H1 (cell line): Measurements from ENCODE around the gene NPTX1. TPM values are rescaled to one million over a fixed set of nuclear protein-coding genes. Genes with fewer than 3 reads are reported as not detected.
A peak's percentile ranks its signal among the peaks of the same experiment; 100 is the strongest.

Experiments
- CTCF ChIA-PET: fragments of 300-600 bp; sonication (Branson Sonifier 250); formaldehyde crosslinking; loops from one replicate; lab custom pipeline; 2021; ENCODE audit not compliant: partially characterized antibody; lab: Charles Lee
- POLR2A ChIA-PET: fragments of 300-600 bp; sonication (Branson Sonifier 250); formaldehyde crosslinking; loops from one replicate; lab custom pipeline; 2021; ENCODE audit warnings: inconsistent platforms; ENCODE audit not compliant: partially characterized antibody; lab: Charles Lee
- DNase-seq, 2 experiments: peaks; one replicate each; pipeline versions ENCODE4 v3.0.0 to v3.0.0-alpha.2; 2010 to 2022; ENCODE audit warnings: low spot score in 2 of 2, low read depth in 1 of 2, mixed read lengths in 1 of 2
- FAIRE-seq: peaks from 2 replicates; lab custom pipeline; 2011; peaks lifted over from hg19 to GRCh38; lab: Jason Lieb, UNC
- H2AFZ ChIP-seq: 2 replicates; pipeline ENCODE4 v1.8.1; 2012; ENCODE audit warnings: low read length, inconsistent platforms
- H2AK5ac ChIP-seq: 2 replicates; pipeline ENCODE4 v1.6.1; 2013; ENCODE audit warnings: low read depth, low read length
- H2BK120ac ChIP-seq: replicated peaks from 2 replicates; pipeline ENCODE3; 2013; ENCODE audit warnings: low read depth, low read length, inconsistent platforms
- H2BK12ac ChIP-seq: 2 replicates; pipeline ENCODE4 v1.6.1; 2013; ENCODE audit warnings: low read depth, low read length
- H2BK15ac ChIP-seq: 2 replicates; pipeline ENCODE4 v1.6.1; 2013; ENCODE audit warnings: low read length
- H2BK20ac ChIP-seq: 2 replicates; pipeline ENCODE4 v1.6.1; 2013; ENCODE audit warnings: low read length
- H2BK5ac ChIP-seq: 2 replicates; pipeline ENCODE4 v1.6.1; 2013; ENCODE audit warnings: low read depth, low read length
- H3K14ac ChIP-seq: 2 replicates; pipeline ENCODE4 v1.6.1; 2013; ENCODE audit warnings: inconsistent platforms; ENCODE audit not compliant: insufficient read length
- H3K18ac ChIP-seq: 2 replicates; pipeline ENCODE4 v1.6.1; 2013; ENCODE audit warnings: low read length; ENCODE audit errors: extremely low read depth
- H3K23ac ChIP-seq: 2 replicates; pipeline ENCODE4 v1.6.1; 2013; ENCODE audit warnings: inconsistent platforms; ENCODE audit not compliant: insufficient read length
- H3K23me2 ChIP-seq: 2 replicates; pipeline ENCODE4 v1.6.1; 2013; ENCODE audit warnings: low read depth, low read length
- H3K27ac ChIP-seq: 2 replicates; pipeline ENCODE4 v1.6.1; 2011; ENCODE audit warnings: low read depth, low read length, inconsistent platforms
- H3K27me3 ChIP-seq, 4 experiments: replicated peaks in 1 of 4; 1 replicate in 1 of 4; 2 replicates in 3 of 4; pipeline versions ENCODE4 v1.6.1 to v1.8.1; 2011 to 2013; ENCODE audit warnings: low read length in 3 of 4, mild to moderate bottlenecking in 3 of 4, inconsistent platforms in 2 of 4, mixed read lengths in 2 of 4, moderate library complexity in 1 of 4; ENCODE audit not compliant: control insufficient read depth in 3 of 4, insufficient read depth in 3 of 4; ENCODE audit errors: extremely low read depth in 1 of 4
- H3K36me3 ChIP-seq, 4 experiments: 2 replicates each; pipeline versions ENCODE4 v1.6.1 to v1.8.1; 2011 to 2013; ENCODE audit warnings: mild to moderate bottlenecking in 4 of 4, low read length in 3 of 4, moderate library complexity in 2 of 4, control low read depth in 1 of 4, inconsistent platforms in 1 of 4; ENCODE audit not compliant: insufficient read depth in 4 of 4, control insufficient read depth in 2 of 4
- H3K4ac ChIP-seq: replicated peaks from 2 replicates; pipeline ENCODE3; 2013; ENCODE audit warnings: low read length, low read depth, mixed read lengths, inconsistent platforms; ENCODE audit not compliant: insufficient read length
- H3K4me1 ChIP-seq, 4 experiments: replicated peaks in 1 of 4; 1 replicate in 1 of 4; 2 replicates in 3 of 4; pipeline versions ENCODE4 v1.6.1 to v1.8.1; 2011 to 2013; ENCODE audit warnings: low read length in 3 of 4, inconsistent platforms in 2 of 4, mixed read lengths in 1 of 4; ENCODE audit not compliant: insufficient read depth in 4 of 4, control insufficient read depth in 3 of 4
- H3K4me2 ChIP-seq, 2 experiments: 2 replicates each; pipeline versions ENCODE4 v1.6.1 to v1.8.1; 2011 to 2013; ENCODE audit warnings: low read depth in 2 of 2, low read length in 2 of 2, control low read depth in 1 of 2, inconsistent platforms in 1 of 2, mild to moderate bottlenecking in 1 of 2; ENCODE audit not compliant: insufficient read depth in 1 of 2
- H3K4me3 ChIP-seq, 4 experiments: fragments of 200-600, 300-600 bp in 1 of 4; sonication (generic), shearing (Covaris generic), sonication (Bioruptor Twin) in 1 of 4; 2 replicates each; pipeline versions ENCODE4 v1.5.1 to v1.8.1; 2011 to 2016; ENCODE audit warnings: low read length in 4 of 4, low read depth in 3 of 4, control low read depth in 2 of 4, inconsistent platforms in 2 of 4, mild to moderate bottlenecking in 2 of 4, mixed read lengths in 1 of 4, moderate library complexity in 1 of 4; ENCODE audit not compliant: insufficient read depth in 2 of 4; ENCODE audit errors: extremely low read depth in 1 of 4
- H3K56ac ChIP-seq: replicated peaks from 2 replicates; pipeline ENCODE3; 2013; ENCODE audit warnings: low read depth, mild to moderate bottlenecking, mixed read lengths, low read length, inconsistent platforms; ENCODE audit not compliant: insufficient read length
- H3K79me1 ChIP-seq: 2 replicates; pipeline ENCODE4 v1.6.1; 2013; ENCODE audit warnings: low read depth, low read length, control low read depth
- H3K79me2 ChIP-seq, 2 experiments: 2 replicates each; pipeline versions ENCODE4 v1.6.1 to v1.8.1; 2012 to 2013; ENCODE audit warnings: low read length in 2 of 2, mild to moderate bottlenecking in 2 of 2, inconsistent platforms in 1 of 2; ENCODE audit not compliant: insufficient read depth in 2 of 2, control insufficient read depth in 1 of 2
- H3K9ac ChIP-seq, 4 experiments: replicated peaks in 1 of 4; 1 replicate in 1 of 4; 2 replicates in 3 of 4; pipeline versions ENCODE4 v1.6.1 to v1.8.1; 2011 to 2013; ENCODE audit warnings: low read depth in 3 of 4, low read length in 3 of 4, control low read depth in 2 of 4, mild to moderate bottlenecking in 2 of 4, moderate library complexity in 2 of 4, inconsistent platforms in 1 of 4; ENCODE audit errors: extremely low read depth in 1 of 4
- H3K9me3 ChIP-seq, 2 experiments: 2 replicates each; pipeline versions ENCODE4 v1.6.1 to v1.8.1; 2012 to 2013; ENCODE audit warnings: mild to moderate bottlenecking in 2 of 2, moderate library complexity in 2 of 2, control low read depth in 1 of 2, inconsistent platforms in 1 of 2, low read depth in 1 of 2, low read length in 1 of 2, mixed read lengths in 1 of 2; ENCODE audit not compliant: insufficient read depth in 2 of 2
- H4K20me1 ChIP-seq, 2 experiments: replicated peaks in 1 of 2; 2 replicates each; pipeline versions ENCODE3 to v1.8.1; 2011 to 2013; ENCODE audit warnings: inconsistent platforms in 2 of 2, low read length in 2 of 2, mild to moderate bottlenecking in 1 of 2; ENCODE audit not compliant: insufficient read depth in 2 of 2, control insufficient read depth in 1 of 2
- H4K5ac ChIP-seq: 2 replicates; pipeline ENCODE4 v1.6.1; 2013; ENCODE audit warnings: low read length, low read depth, mixed read lengths, inconsistent platforms; ENCODE audit not compliant: insufficient read length
- H4K8ac ChIP-seq: 2 replicates; pipeline ENCODE4 v1.8.0; 2013; ENCODE audit warnings: mild to moderate bottlenecking, moderate library complexity, low read length, inconsistent platforms; ENCODE audit not compliant: insufficient read depth; ENCODE audit errors: extremely low read depth
- H4K91ac ChIP-seq: replicated peaks from 2 replicates; pipeline ENCODE3; 2013; ENCODE audit warnings: low read length, mixed read lengths, inconsistent platforms; ENCODE audit not compliant: insufficient read length
- EZH2 ChIP-seq: fragments of 200-600 bp; sonication (generic); IDR thresholded peaks from 2 replicates; pipeline ENCODE4 v1.7.1; 2012; ENCODE audit warnings: low read depth, mild to moderate bottlenecking, moderate library complexity, low read length, inconsistent platforms; ENCODE audit not compliant: severe bottlenecking
- FOSL1 ChIP-seq: IDR thresholded peaks from 2 replicates; pipeline ENCODE4 v1.6.1; 2011; ENCODE audit warnings: mild to moderate bottlenecking, low read depth, low read length, moderate library complexity; ENCODE audit not compliant: insufficient read depth
- MAFK ChIP-seq: IDR thresholded peaks from 2 replicates; pipeline ENCODE4 v1.6.1; 2012; ENCODE audit warnings: low read depth, mild to moderate bottlenecking, improper control_type of control experiment, low read length
- POLR2AphosphoS5 ChIP-seq: IDR thresholded peaks from 2 replicates; pipeline ENCODE4 v1.6.1; 2011; ENCODE audit warnings: low read depth, low read length
- RAD21 ChIP-seq, 2 experiments: IDR thresholded peaks in 1 of 2; conservative IDR thresholded peaks in 1 of 2; 2 replicates each; pipeline ENCODE4 v1.6.1; 2011; ENCODE audit warnings: low read depth in 2 of 2, low read length in 2 of 2, improper control_type of control experiment in 1 of 2, inconsistent platforms in 1 of 2, mild to moderate bottlenecking in 1 of 2, moderate library complexity in 1 of 2
- SP4 ChIP-seq: IDR thresholded peaks from 2 replicates; pipeline ENCODE4 v1.6.1; 2012; ENCODE audit warnings: low read length, inconsistent platforms
- TAF7 ChIP-seq: optimal IDR thresholded peaks from 2 replicates; pipeline ENCODE3; 2011; ENCODE audit warnings: low read depth, mild to moderate bottlenecking, inconsistent platforms, low read length, moderate library complexity, borderline replicate concordance
- TBP ChIP-seq: IDR thresholded peaks from 2 replicates; pipeline ENCODE4 v1.6.1; 2011; ENCODE audit warnings: low read depth, low read length, improper control_type of control experiment
- WGBS, 2 experiments: shearing (Covaris generic) in 1 of 2; methylation state at CpG; one replicate each; pipeline versions ENCODE4 v1.1.6 to v1.1.7; 2013 to 2015; ENCODE audit warnings: low lambda C conversion rate in 2 of 2, mixed read lengths in 2 of 2, inconsistent platforms in 1 of 2, low coverage in 1 of 2, missing lambda C conversion rate in 1 of 2; ENCODE audit not compliant: insufficient replicate concordance in 2 of 2, insufficient coverage in 1 of 2, insufficient read length in 1 of 2; ENCODE audit errors: extremely low coverage in 1 of 2, missing lambda C conversion rate in 1 of 2; 5-methylcytosine and 5-hydroxymethylcytosine counted together
- polyA plus RNA-seq, 7 experiments: library from polyadenylated mRNA; depleted of rRNA in 3 of 7; stranded (reverse) in 5 of 7; unstranded in 2 of 7; fragments of >200 nt in 5 of 7; fragments of 200-250 nt in 2 of 7; gene quantifications; 1 replicate in 5 of 7; 2 replicates in 1 of 7; 4 replicates in 1 of 7; pipeline versions ENCODE4 v1.2.1 to v1.2.3, GENCODE V29; 2011 to 2013; ENCODE audit warnings: missing spikeins in 2 of 7, mixed read lengths in 2 of 7
- total RNA-seq: library from RNA; stranded (reverse); fragmentation: NEBNext Ultra II Directional; extraction: Animal tissue kit (Norgen Biotek cat#: 25700); gene quantifications from 2 replicates; pipeline ENCODE4 v1.2.1, GENCODE V29; 2021

Gene NPTX1
- total and polyA plus RNA-seq, 2 of the 8 experiments (the other 6 are each of a cell fraction or from before 2014, with no cell fraction given): 12.0 to 17.9 TPM

DNA sequence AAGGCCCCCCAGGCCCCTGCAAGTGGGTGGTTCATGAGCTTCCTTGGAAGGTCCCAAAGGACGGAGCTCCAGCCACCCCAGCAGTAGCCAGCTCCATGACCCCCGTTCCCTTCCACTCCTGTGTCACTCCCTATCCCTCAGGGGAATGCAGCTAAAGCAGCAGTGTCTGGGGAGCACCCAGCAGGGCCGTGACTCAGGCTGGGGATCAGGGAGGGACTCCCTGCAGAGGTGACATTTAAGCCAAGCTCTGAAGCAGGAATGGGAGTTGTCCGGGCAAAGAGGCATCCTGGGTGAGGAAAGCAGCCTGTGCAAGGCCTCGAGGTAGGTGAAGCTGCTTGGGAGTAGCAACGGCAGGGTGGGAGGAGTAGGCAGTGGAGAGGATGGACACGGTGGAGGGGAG is 11.1 kb upstream of the NPTX1 start:
- H3K79me1 ChIP-seq: no peaks in the 10 kb centered on the region
- H4K20me1 ChIP-seq: peaks cover 0 to 2% of the 10 kb centered on the region in 2 experiments
- no peak overlapping the region for H3K9ac ChIP-seq
- FAIRE-seq (no peak), DNase-seq (no peak)
- H2BK15ac ChIP-seq: 0 out of 2 replicates have a peak overlapping the region, but pooled peaks have one; percentile 61
- no peak overlapping the region for H2AFZ ChIP-seq
- H3K18ac ChIP-seq: no peak overlapping the region
- no peak overlapping the region for H3K4me2 ChIP-seq
- no peak overlapping the region for H4K8ac ChIP-seq
- H3K4me3 ChIP-seq: no peak overlapping the region
- TF ChIP-seq TAF7 (no peak), SP4 (no peak), RAD21 (IDR thresholded peaks at IDR 0.05 in 1 of 2, conservative IDR thresholded peaks at IDR 0.05 in 1 of 2; ENCODE audit: low read depth in 2 of 2, low read length in 2 of 2) (no peak), EZH2 (no peak), TBP (no peak), MAFK (no peak), POLR2AphosphoS5 (no peak), FOSL1 (no peak)
- 82% methylated on average over 7 of the region's 7 CpGs; no CpG with 5 or more reads in 1 of the 2 experiments for WGBS, 2 experiments
- H2AK5ac ChIP-seq: no peak overlapping the region
- 0 out of 2 replicates have a peak overlapping the region, but pooled peaks have one; percentile 50 for H2BK12ac ChIP-seq
- H3K4me1 ChIP-seq: peaks cover 0 to 14% (median 6%) of the 10 kb centered on the region in 4 experiments; a peak in 6 of 7 replicates
- H4K5ac ChIP-seq: no peak overlapping the region
- no peak overlapping the region for H4K91ac ChIP-seq
- 0 out of 2 replicates have a peak overlapping the region, but pooled peaks have one; percentile 48 for H2BK20ac ChIP-seq
- H3K23ac ChIP-seq: no peak overlapping the region
- H3K27ac ChIP-seq: no peak overlapping the region
- H3K14ac ChIP-seq: no peak overlapping the region
- H2BK5ac ChIP-seq: 0 out of 2 replicates have a peak overlapping the region, but pooled peaks have one; percentile 44
- no peak overlapping the region for H3K56ac ChIP-seq
- ChIA-PET CTCF (interaction anchor here (1.2 to 1.5 kb wide), 2 partner anchors 9 to 52 kb away, joined by 4 to 5 read pairs; no protein-coding TSS in a partner anchor), POLR2A (interaction anchor here (1.1 to 1.2 kb wide), 2 partner anchors 9 to 33 kb away, joined by 4 to 7 read pairs; no protein-coding TSS in a partner anchor)
- no peaks in the 10 kb centered on the region for H3K36me3 ChIP-seq
- H2BK120ac ChIP-seq: no peak overlapping the region
- no peaks in the 10 kb centered on the region for H3K79me2 ChIP-seq
- peaks cover 0 to 13% (median 8%) of the 10 kb centered on the region in 4 experiments; a peak in 5 of 7 replicates for H3K27me3 ChIP-seq
- no peaks in the 10 kb centered on the region for H3K9me3 ChIP-seq
- H3K4ac ChIP-seq: no peak overlapping the region
- no peaks in the 10 kb centered on the region for H3K23me2 ChIP-seq
